GM23338 (cell line): ENCODE results near the gene TPP1. TPM values are rescaled to one million over a fixed set of nuclear protein-coding genes. Genes with fewer than 3 reads are reported as not detected.

ENCODE experiments used
- CREB1 ChIP-seq: fragments of 250-450 bp; sonication (Bioruptor Pico); IDR thresholded peaks from 2 replicates; pipeline ENCODE4 v1.5.0; 2020; ENCODE audit warnings: low read depth, mild to moderate bottlenecking, moderate library complexity
- JUNB ChIP-seq: IDR thresholded peaks from one replicate; pipeline ENCODE4 v1.6.1; 2016; ENCODE audit warnings: antibody characterized with exemption; ENCODE audit not compliant: unreplicated experiment
- REST ChIP-seq: IDR thresholded peaks from one replicate; pipeline ENCODE4 v1.6.1; 2018; ENCODE audit warnings: antibody characterized with exemption; ENCODE audit not compliant: unreplicated experiment
- STAT1 ChIP-seq: IDR thresholded peaks from one replicate; pipeline ENCODE4 v1.6.1; 2016; ENCODE audit warnings: antibody characterized with exemption; ENCODE audit not compliant: unreplicated experiment
- ZNF114 ChIP-seq: fragments of 250-450 bp; sonication (Bioruptor Pico); IDR thresholded peaks from 2 replicates; pipeline ENCODE4 v1.5.0; 2020; ENCODE audit warnings: mild to moderate bottlenecking, moderate library complexity
- ZNF331 ChIP-seq: fragments of 250-450 bp; sonication (Bioruptor Pico); IDR thresholded peaks from 2 replicates; pipeline ENCODE4 v1.5.0; 2020; ENCODE audit warnings: low read depth, mild to moderate bottlenecking, moderate library complexity
- ZNF462 ChIP-seq: fragments of 250-450 bp; sonication (Bioruptor Pico); IDR thresholded peaks from 2 replicates; pipeline ENCODE4 v1.5.0; 2020; ENCODE audit warnings: mild to moderate bottlenecking, moderate library complexity
- polyA plus RNA-seq: library from polyadenylated mRNA; unstranded; fragments of >200 nt; fragmentation: Nextera tagmentation; extraction: Ambion mirVana; gene quantifications from 2 replicates; pipeline ENCODE4 v1.2.1, GENCODE V29; 2016
- total RNA-seq: library from RNA; depleted of rRNA; stranded (reverse); fragments of >200 nt; shearing (Covaris generic); gene quantifications from 2 replicates; pipeline ENCODE4 v1.2.3, GENCODE V29; 2014

Gene TPP1
- total and polyA plus RNA-seq, 2 experiments from 2014 or later, result 21.7 to 49.7 TPM

GRCh38 chr11:6611092-6611962 lies 7.9 kb downstream of the TPP1 start (continued):
- TF ChIP-seq ZNF462 (CRISPR knock-in tag), result no peak
- TF ChIP-seq ZNF331 (CRISPR knock-in tag), result no peak
- no peak for TF ChIP-seq ZNF114
- no peak for TF ChIP-seq STAT1
- no peak for TF ChIP-seq REST
- no peak for TF ChIP-seq JUNB
- TF ChIP-seq CREB1, result no peak
